ACC112 (cell line): Measurements from ENCODE around the gene BEND7.

Source experiments
- H2AFZ ChIP-seq: fragments of 200-600 bp; sonication (generic); one replicate; pipeline ENCODE4 v1.6.0; 2017; ENCODE audit warnings: antibody characterized with exemption, low read length; ENCODE audit not compliant: unreplicated experiment
- H3K27ac ChIP-seq: fragments of 200-600 bp; sonication (generic); 2 replicates; pipeline ENCODE4 v1.5.1; 2014; ENCODE audit warnings: low read depth, mild to moderate bottlenecking, antibody characterized with exemption, low read length, moderate library complexity
- H3K27me3 ChIP-seq: fragments of 200-600 bp; sonication (generic); 2 replicates; pipeline ENCODE4 v1.6.1; 2014; ENCODE audit warnings: mild to moderate bottlenecking, antibody characterized with exemption, low read length, moderate library complexity, mixed read lengths; ENCODE audit not compliant: insufficient read depth
- H3K36me3 ChIP-seq: fragments of 200-600 bp; sonication (generic); 2 replicates; pipeline ENCODE4 v1.6.1; 2016; ENCODE audit warnings: mild to moderate bottlenecking, antibody characterized with exemption, low read length, moderate library complexity, mixed read lengths; ENCODE audit not compliant: insufficient read depth
- H3K4me1 ChIP-seq: fragments of 200-600 bp; sonication (generic); one replicate; pipeline ENCODE4 v1.6.1; 2016; ENCODE audit warnings: low read length, mixed read lengths; ENCODE audit not compliant: insufficient read depth, unreplicated experiment, control insufficient read depth
- H3K4me3 ChIP-seq: fragments of 200-600 bp; sonication (generic); 2 replicates; pipeline ENCODE4 v1.5.1; 2014; ENCODE audit warnings: mild to moderate bottlenecking, low read depth, low read length
- H3K79me2 ChIP-seq: fragments of 200-600 bp; sonication (generic); one replicate; pipeline ENCODE4 v1.6.0; 2016; ENCODE audit warnings: low read length; ENCODE audit not compliant: control insufficient read depth, unreplicated experiment, insufficient read depth

Gene BEND7

DNA sequence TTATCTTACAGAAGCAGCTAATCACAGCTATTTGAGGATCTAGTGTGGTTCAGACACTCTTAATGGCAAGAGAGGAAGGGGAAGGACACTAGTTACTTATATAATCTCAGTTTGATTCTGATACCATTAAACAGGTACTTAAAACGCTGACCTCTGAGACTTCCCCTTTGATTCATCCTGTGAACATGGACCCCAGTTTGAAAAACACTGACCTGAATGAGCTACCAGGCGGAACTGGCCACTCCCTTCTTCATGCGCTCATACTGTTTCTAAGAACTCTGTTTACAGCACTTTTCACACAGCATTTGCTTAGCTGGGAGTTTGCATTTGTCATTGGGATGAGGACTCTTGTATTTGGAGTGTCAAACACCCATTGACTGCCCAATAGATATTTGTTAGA lies 45.7 kb downstream of the BEND7 start:
- Histone ChIP-seq H3K4me1 (no peaks in the 10 kb centered on the region), H3K27ac (no peak overlapping the region), H3K4me3 (no peak overlapping the region), H2AFZ (no peak overlapping the region), H3K79me2 (no peaks in the 10 kb centered on the region), H3K27me3 (no peaks in the 10 kb centered on the region), H3K36me3 (no peaks in the 10 kb centered on the region)

DNA sequence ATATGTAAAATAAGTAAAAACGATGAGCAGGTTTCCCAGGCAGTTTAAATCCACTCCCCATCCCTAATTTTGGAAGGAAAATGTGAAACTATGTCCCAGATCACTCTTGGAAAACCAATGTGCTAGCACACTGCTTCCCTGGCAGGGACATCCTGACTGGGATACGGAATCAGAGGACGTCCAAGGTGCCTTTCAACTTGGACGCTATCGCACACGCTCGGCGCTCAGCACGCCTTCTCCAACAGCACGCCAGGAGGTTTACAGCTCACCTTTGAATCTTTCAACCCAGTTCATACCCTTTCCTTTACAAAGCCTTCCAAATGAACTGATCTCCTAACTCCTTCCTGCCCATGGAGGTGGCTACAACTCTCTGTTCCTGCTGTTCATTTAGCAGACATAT lies 47.1 kb downstream of the BEND7 start:
- no peak overlapping the region for H3K4me3 ChIP-seq
- H3K27ac ChIP-seq = no peak overlapping the region
- no peak overlapping the region for H2AFZ ChIP-seq
- H3K36me3 ChIP-seq = no peaks in the 10 kb centered on the region
- no peaks in the 10 kb centered on the region for H3K27me3 ChIP-seq
- no peaks in the 10 kb centered on the region for H3K79me2 ChIP-seq
- no peaks in the 10 kb centered on the region for H3K4me1 ChIP-seq

DNA sequence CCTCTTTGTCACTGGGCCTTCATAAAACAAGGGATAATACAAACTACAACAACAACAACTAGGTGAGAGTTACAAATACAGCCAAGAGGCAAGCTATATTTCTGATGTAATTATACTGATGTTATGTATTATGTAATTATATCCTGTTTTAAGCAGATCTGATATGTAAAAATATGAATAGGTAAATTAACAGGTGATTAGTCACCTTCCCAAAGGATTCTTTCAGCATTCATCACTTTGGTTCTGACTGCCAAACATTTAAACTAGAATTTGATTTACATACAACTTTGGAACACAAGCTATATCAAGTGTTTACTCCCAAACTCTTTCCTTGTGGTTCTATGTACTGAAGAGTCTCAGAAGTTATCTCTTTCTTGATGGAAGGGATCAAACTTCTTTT lies 53.7 kb downstream of the BEND7 start:
- Histone ChIP-seq H3K27ac (no peak overlapping the region), H3K4me3 (no peak overlapping the region), H3K27me3 (no peaks in the 10 kb centered on the region), H2AFZ (no peak overlapping the region), H3K36me3 (no peaks in the 10 kb centered on the region), H3K4me1 (no peaks in the 10 kb centered on the region), H3K79me2 (no peaks in the 10 kb centered on the region)

DNA sequence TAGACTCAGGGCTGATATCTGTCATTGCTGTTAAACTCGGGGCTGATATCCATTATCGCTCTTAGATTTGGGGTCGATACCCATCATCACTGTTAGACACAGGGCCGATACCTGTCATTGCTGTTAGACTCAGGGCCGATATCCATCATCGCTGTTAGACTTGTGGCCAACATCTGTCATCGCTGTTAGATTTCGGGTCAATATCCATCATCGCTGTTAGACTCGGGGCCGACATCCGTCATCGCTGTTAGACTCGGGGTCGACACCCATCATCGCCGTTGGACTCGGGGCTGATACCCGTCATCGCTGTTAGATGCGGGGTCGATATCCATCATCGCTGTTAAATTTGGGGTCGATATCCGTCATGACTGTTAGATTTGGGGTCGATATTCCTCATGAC lies 54.8 kb downstream of the BEND7 start:
- Histone ChIP-seq H3K36me3 (no peaks in the 10 kb centered on the region), H3K27me3 (no peaks in the 10 kb centered on the region)

DNA sequence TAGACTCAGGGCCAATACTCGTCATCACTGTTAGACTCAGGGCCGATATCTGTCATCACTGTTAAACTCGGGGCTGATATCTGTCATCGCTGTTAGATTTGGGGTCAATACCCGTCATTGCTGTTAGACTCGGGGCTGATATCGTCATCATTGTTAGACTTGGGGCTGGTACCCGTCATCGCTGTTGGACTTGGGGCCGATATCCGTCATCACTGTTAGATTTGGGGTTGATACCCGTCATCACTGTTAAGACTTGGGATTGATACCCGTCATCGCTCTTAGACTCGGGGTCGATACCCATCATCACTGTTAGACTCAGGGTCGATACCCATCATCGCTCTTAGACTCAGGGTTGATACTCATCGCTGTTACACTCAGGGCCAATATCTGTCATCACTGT lies 56.5 kb downstream of the BEND7 start:
- Histone ChIP-seq H3K4me3 (no peak overlapping the region), H3K36me3 (no peaks in the 10 kb centered on the region), H3K4me1 (no peaks in the 10 kb centered on the region), H3K27me3 (no peaks in the 10 kb centered on the region), H2AFZ (no peak overlapping the region), H3K27ac (no peak overlapping the region), H3K79me2 (no peaks in the 10 kb centered on the region)

More for the DNA sequence above, 54.8 kb downstream of the BEND7 start:
- no peak overlapping the region for H3K4me3 ChIP-seq
- no peaks in the 10 kb centered on the region for H3K79me2 ChIP-seq
- H2AFZ ChIP-seq = no peak overlapping the region
- H3K4me1 ChIP-seq = no peaks in the 10 kb centered on the region
- H3K27ac ChIP-seq = no peak overlapping the region

DNA sequence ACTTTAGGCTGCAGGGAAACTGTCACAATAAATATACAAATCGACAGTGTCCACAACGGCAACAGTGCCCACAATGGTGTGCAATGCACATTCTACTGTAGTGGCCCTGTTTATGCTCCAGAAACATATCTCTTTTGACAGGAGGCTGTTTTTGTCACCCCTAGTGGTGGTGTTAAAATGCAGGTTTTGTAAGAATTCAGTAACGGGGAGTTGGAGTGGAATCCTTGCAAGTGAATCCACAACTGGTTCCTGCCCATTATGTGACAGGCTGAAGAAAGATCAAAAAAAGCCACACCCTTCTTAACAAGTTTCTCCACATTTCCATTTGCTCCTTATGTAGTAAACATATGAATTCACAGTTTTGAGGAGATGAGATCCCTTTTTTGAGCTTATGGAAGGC lies 58.5 kb downstream of the BEND7 start:
- H3K4me3 ChIP-seq = no peak overlapping the region
- no peaks in the 10 kb centered on the region for H3K4me1 ChIP-seq
- no peak overlapping the region for H2AFZ ChIP-seq

DNA sequence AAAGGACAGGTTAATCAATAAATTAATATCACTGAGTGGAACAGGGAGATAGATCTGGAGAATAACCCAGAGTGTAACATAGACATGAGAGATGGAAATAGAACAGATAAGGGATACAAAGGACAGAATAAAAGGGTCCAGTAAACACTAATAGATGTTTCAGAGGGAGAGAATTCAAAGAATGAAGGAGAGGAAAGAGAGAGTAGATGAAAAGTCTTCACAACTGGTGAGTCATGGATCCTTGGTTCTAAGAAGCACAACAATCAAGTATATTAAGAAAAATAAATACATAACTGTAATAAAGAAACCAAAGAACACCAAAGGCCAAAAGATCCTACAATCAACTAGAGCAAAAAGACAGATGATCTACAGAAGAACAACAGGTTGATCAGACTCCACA lies 66.3 kb downstream of the BEND7 start:
- Histone ChIP-seq H2AFZ (no peak overlapping the region), H3K4me3 (no peak overlapping the region), H3K27me3 (no peaks in the 10 kb centered on the region), H3K79me2 (no peaks in the 10 kb centered on the region), H3K27ac (no peak overlapping the region), H3K4me1 (no peaks in the 10 kb centered on the region), H3K36me3 (no peaks in the 10 kb centered on the region)

More for the DNA sequence above, 58.5 kb downstream of the BEND7 start:
- no peaks in the 10 kb centered on the region for H3K36me3 ChIP-seq
- H3K27me3 ChIP-seq = no peaks in the 10 kb centered on the region
- H3K79me2 ChIP-seq = no peaks in the 10 kb centered on the region
- H3K27ac ChIP-seq = no peak overlapping the region

DNA sequence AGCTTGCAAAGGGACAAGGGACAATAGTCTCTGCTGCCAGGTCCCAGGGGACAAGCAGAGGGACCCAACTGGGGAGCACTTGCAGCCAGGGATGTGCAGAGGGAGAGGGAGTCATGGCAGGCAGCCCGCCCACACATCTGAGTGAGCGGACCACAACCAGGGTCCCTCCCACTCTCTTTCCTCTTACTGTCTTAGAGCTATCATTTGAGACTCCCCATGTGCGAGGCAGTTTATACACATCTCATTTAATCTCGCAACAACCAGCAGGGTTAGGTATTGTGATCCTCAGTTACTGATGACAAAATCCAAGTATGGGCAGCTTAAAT lies 70.2 kb downstream of the BEND7 start:
- H3K4me1 ChIP-seq = no peaks in the 10 kb centered on the region
- no peak overlapping the region for H2AFZ ChIP-seq
- H3K4me3 ChIP-seq = no peak overlapping the region
- H3K79me2 ChIP-seq = no peaks in the 10 kb centered on the region
- no peak overlapping the region for H3K27ac ChIP-seq
- H3K36me3 ChIP-seq = no peaks in the 10 kb centered on the region
- no peaks in the 10 kb centered on the region for H3K27me3 ChIP-seq

DNA sequence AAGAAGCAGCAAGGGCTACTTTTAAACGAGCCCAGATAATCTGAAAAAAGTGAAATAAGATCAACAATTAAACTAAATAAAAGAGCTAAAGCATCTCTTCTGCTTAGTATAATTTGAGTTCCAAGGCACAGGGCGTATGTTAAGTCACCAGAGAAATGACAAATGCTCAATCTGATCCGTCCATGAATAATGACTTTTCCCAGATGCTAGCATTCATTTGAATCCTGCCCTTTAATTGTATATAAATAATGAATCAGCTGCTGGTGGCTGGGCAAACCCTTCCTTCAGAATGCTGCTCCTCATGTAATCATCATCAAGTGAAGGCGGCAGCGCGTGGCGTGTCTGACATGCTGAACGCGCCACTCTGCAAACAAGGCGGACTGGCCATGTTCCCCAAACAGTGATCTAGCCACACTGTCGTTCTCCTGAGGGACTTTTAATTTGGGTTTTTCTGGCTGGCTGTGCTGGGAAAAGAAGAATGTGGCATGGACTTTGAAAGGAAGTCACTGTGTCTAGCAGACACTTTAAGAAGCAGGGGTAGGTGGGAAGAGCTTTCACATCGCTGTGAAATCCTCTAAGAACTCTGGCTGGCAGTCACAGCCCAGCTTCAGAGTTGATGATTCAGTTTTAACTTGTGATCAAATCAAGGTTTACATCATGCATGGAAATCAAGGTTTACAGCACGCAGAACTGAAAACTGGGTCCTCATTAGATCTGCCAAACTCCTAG lies 70.7 kb downstream of the BEND7 start:
- Histone ChIP-seq H2AFZ (no peak overlapping the region), H3K4me1 (no peaks in the 10 kb centered on the region), H3K36me3 (no peaks in the 10 kb centered on the region), H3K4me3 (no peak overlapping the region), H3K27me3 (no peaks in the 10 kb centered on the region), H3K27ac (no peak overlapping the region), H3K79me2 (no peaks in the 10 kb centered on the region)

DNA sequence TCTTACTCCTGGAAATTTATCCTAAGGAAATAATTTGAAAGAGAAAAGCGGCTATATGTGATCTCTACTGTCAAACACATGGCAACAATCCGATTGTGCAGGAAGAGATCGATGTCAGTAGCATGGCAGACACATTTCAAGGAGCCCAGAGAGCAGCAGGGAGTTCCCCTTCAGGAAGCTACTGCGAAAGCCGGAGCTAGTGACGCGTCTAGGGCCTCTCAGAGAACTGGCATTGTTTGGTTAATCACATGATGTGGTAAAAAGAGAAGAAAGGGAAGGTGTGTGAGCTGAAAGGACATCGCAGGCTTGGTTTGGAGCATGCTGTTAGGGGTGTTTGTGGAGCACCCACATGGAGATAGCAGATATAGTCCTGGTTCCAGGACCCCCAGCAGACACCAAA lies 74.9 kb downstream of the BEND7 start:
- Histone ChIP-seq H3K27me3 (no peaks in the 10 kb centered on the region), H3K4me1 (peaks cover 14% of the 10 kb centered on the region), H3K79me2 (no peaks in the 10 kb centered on the region), H2AFZ (no peak overlapping the region), H3K36me3 (no peaks in the 10 kb centered on the region), H3K4me3 (no peak overlapping the region), H3K27ac (no peak overlapping the region)

DNA sequence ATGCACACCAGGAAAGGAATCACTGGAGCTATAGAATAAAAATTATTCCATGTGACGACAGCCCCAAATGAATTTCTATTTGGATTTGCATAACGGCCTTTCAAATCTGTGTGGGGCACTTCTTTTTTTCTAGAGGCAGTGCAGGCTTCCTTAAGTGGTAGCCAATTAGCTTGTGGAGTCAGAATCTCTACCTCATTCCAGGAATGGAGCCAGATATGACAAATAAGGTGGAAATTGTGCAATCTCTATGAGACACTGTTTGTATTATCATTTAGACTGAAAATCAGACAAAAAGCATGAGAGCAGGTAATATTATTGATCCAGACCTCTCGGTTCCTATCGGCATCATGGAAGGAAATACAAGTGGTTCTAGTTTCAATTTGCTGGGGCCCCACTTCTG lies 78.7 kb downstream of the BEND7 start:
- Histone ChIP-seq H3K4me3 (no peak overlapping the region), H3K36me3 (no peaks in the 10 kb centered on the region), H3K4me1 (peaks cover 19% of the 10 kb centered on the region), H3K27ac (no peak overlapping the region), H3K79me2 (no peaks in the 10 kb centered on the region), H2AFZ (no peak overlapping the region), H3K27me3 (no peaks in the 10 kb centered on the region)
